PC-9 (cell line): ENCODE data around the gene PTPRG.

Source experiments
- CTCF ChIP-seq: fragments of 200-600 bp; sonication (generic); conservative IDR thresholded peaks from 2 replicates; pipeline ENCODE4 v1.6.1; 2017; ENCODE audit warnings: mixed run types, antibody characterized with exemption, mild to moderate bottlenecking, moderate library complexity
- EZH2 ChIP-seq: fragments of 200-600 bp; sonication (generic); IDR thresholded peaks from 2 replicates; pipeline ENCODE4 v1.8.0; 2017; ENCODE audit warnings: antibody characterized with exemption, low read depth

DNA sequence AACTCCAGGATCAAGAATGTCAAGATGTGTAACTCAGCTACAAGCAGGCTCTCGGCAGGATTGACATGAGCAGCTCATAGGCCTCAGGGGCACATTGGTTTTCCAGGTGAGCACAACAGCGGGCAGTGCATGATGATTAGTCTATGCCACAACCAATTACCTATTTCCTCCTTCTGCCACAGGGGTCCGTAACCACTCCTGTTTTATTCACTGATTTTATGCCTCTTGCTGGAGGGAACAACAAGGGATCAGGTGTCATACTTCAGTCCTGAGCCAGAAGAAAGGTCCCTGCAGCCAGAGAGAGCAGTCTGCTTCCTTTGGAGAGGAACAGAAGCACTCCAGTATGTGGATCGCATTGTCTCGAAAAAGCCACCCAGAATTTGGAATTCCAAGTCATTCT, 35.1 kb upstream of the PTPRG start:
- TF ChIP-seq CTCF (no peak), EZH2 (no peak)
